OCI-LY1 (cell line): ENCODE data around the gene MPPED1.

ENCODE experiments used
- H2AFZ ChIP-seq: fragments of 200-600 bp; sonication (generic), shearing (Covaris generic); 2 replicates; pipeline ENCODE4 v1.6.0; 2014; ENCODE audit warnings: antibody characterized with exemption, mild to moderate bottlenecking, low read length
- H3F3A ChIP-seq: fragments of 200-600 bp; sonication (generic), shearing (Covaris generic); 2 replicates; pipeline ENCODE4 v1.6.0; 2014; ENCODE audit warnings: mild to moderate bottlenecking, antibody characterized with exemption, low read length, moderate library complexity; ENCODE audit not compliant: insufficient read depth
- H3K27ac ChIP-seq: fragments of 200-600 bp; sonication (generic); 2 replicates; pipeline ENCODE4 v1.5.1; 2014; ENCODE audit warnings: low read length, mixed run types, mild to moderate bottlenecking, low read depth; ENCODE audit not compliant: poor library complexity, severe bottlenecking
- H3K27me3 ChIP-seq: fragments of 200-600 bp; sonication (generic); 2 replicates; pipeline ENCODE4 v1.6.0; 2014; ENCODE audit warnings: antibody characterized with exemption, mild to moderate bottlenecking, low read length, moderate library complexity; ENCODE audit not compliant: insufficient read depth
- H3K36me3 ChIP-seq: fragments of 200-600 bp; sonication (generic); 2 replicates; pipeline ENCODE4 v1.6.1; 2014; ENCODE audit warnings: mild to moderate bottlenecking, antibody characterized with exemption, low read length, moderate library complexity, mixed read lengths; ENCODE audit not compliant: insufficient read depth
- H3K4me1 ChIP-seq: fragments of 200-600 bp; sonication (generic); 2 replicates; pipeline ENCODE4 v1.5.1; 2014; ENCODE audit warnings: mild to moderate bottlenecking, low read length, moderate library complexity; ENCODE audit not compliant: insufficient read depth, severe bottlenecking
- H3K4me2 ChIP-seq: fragments of 200-600 bp; sonication (generic), shearing (Covaris generic); 2 replicates; pipeline ENCODE4 v1.6.1; 2014; ENCODE audit warnings: low read length
- H3K4me3 ChIP-seq: fragments of 200-600 bp; sonication (generic); 2 replicates; pipeline ENCODE4 v1.5.1; 2014; ENCODE audit warnings: low read length, low read depth, mild to moderate bottlenecking, mixed read lengths; ENCODE audit not compliant: poor library complexity, severe bottlenecking
- H3K79me2 ChIP-seq: fragments of 200-600 bp; shearing (Covaris generic); 2 replicates; pipeline ENCODE4 v1.6.1; 2016; ENCODE audit warnings: mixed run types, low read length, mixed read lengths; ENCODE audit not compliant: insufficient read depth
- H3K9ac ChIP-seq: fragments of 200-600 bp; sonication (generic), shearing (Covaris generic); 2 replicates; pipeline ENCODE4 v1.6.1; 2014; ENCODE audit warnings: mild to moderate bottlenecking, low read length, mixed read lengths
- H3K9me2 ChIP-seq: fragments of 200-600 bp; sonication (generic), shearing (Covaris generic); 2 replicates; pipeline ENCODE4 v1.6.1; 2014; ENCODE audit warnings: low read depth, mild to moderate bottlenecking, low read length, mixed read lengths
- H3K9me3 ChIP-seq: fragments of 200-600 bp; shearing (Covaris generic); 2 replicates; pipeline ENCODE4 v1.6.1; 2014; ENCODE audit warnings: low read length, mixed read lengths
- H4K20me1 ChIP-seq: fragments of 200-600 bp; sonication (generic), shearing (Covaris generic); 2 replicates; pipeline ENCODE4 v1.6.0; 2016; ENCODE audit warnings: mild to moderate bottlenecking, low read length; ENCODE audit not compliant: insufficient read depth
- EZH2 ChIP-seq: fragments of 200-600 bp; sonication (generic), shearing (Covaris generic); IDR thresholded peaks from 2 replicates; pipeline ENCODE4 v1.8.0; 2017; ENCODE audit warnings: borderline replicate concordance, mixed run types, mild to moderate bottlenecking, antibody characterized with exemption, low read length, moderate library complexity, mixed read lengths
- TF ChIP-seq, protein P1 (sequence below): fragments of 200-600 bp; sonication (generic), shearing (Covaris generic); IDR thresholded peaks from 2 replicates; pipeline ENCODE4 v1.5.1; 2017; ENCODE audit warnings: mild to moderate bottlenecking, antibody characterized with exemption, low read length, moderate library complexity, mixed read lengths

The MPPED1 gene

GRCh38 chr22:43392385-43392989 lies 19.3 kb upstream of the MPPED1 start:
- TF ChIP-seq, protein P1, sequence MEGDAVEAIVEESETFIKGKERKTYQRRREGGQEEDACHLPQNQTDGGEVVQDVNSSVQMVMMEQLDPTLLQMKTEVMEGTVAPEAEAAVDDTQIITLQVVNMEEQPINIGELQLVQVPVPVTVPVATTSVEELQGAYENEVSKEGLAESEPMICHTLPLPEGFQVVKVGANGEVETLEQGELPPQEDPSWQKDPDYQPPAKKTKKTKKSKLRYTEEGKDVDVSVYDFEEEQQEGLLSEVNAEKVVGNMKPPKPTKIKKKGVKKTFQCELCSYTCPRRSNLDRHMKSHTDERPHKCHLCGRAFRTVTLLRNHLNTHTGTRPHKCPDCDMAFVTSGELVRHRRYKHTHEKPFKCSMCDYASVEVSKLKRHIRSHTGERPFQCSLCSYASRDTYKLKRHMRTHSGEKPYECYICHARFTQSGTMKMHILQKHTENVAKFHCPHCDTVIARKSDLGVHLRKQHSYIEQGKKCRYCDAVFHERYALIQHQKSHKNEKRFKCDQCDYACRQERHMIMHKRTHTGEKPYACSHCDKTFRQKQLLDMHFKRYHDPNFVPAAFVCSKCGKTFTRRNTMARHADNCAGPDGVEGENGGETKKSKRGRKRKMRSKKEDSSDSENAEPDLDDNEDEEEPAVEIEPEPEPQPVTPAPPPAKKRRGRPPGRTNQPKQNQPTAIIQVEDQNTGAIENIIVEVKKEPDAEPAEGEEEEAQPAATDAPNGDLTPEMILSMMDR, result no peak
- no peak for TF ChIP-seq EZH2

DNA sequence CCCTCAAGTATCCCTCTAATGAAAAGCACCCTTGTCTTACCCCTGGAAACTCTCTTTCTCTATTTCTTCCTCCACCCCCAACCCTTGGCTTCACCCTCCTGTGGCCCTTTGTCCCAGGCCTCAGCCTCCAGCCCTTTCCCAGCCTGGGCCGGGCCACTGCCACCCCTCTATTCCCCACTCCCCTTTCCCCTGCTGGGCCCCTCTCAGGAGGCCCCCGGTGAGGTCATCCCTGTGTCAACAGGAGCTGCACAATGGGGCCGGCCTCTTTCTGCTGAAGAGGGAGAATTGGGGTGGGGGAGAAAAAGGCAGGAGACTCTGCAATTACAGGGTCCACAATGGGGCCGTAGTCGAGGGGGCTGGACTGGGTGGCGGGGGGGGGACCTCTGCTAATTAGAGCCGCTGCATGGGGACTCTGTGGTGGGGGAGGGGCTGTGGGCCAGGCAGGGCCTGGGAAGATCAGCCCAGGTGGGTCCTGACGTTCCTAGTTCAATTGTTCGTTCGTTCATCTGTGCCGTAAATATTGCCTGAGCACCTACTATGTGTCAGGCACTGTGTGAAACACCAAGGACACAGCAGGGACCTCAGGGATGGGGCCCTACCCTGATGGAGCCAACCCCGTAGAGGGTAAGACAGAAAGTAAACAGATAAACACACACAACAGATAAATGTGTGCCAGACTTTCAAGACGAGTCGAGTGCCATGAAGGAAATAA lies 18.5 kb upstream of the MPPED1 start:
- no peaks in the 10 kb centered on the region for H3K27me3 ChIP-seq
- H3K27ac ChIP-seq, result no peak overlapping the region
- H3K79me2 ChIP-seq, result no peaks in the 10 kb centered on the region
- H3K9me3 ChIP-seq, result no peaks in the 10 kb centered on the region
- H3K9me2 ChIP-seq, result no peaks in the 10 kb centered on the region
- no peaks in the 10 kb centered on the region for H3K4me1 ChIP-seq
- H2AFZ ChIP-seq, result no peak overlapping the region
- no peak for TF ChIP-seq EZH2
- TF ChIP-seq, protein P1, result no peak
- no peak overlapping the region for H3K4me2 ChIP-seq
- no peak overlapping the region for H3K4me3 ChIP-seq
- no peaks in the 10 kb centered on the region for H3K36me3 ChIP-seq
- H4K20me1 ChIP-seq, result no peaks in the 10 kb centered on the region
- H3K9ac ChIP-seq, result no peak overlapping the region
- H3F3A ChIP-seq, result no peaks in the 10 kb centered on the region

More at GRCh38 chr22:43392385-43392989, 19.3 kb upstream of the MPPED1 start:
- Histone ChIP-seq H3K9ac (no peak overlapping the region), H3K4me1 (no peaks in the 10 kb centered on the region), H3K27ac (no peak overlapping the region), H3K4me2 (no peak overlapping the region), H4K20me1 (no peaks in the 10 kb centered on the region), H3F3A (no peaks in the 10 kb centered on the region), H3K9me3 (no peaks in the 10 kb centered on the region), H2AFZ (no peak overlapping the region), H3K9me2 (no peaks in the 10 kb centered on the region), H3K4me3 (no peak overlapping the region), H3K27me3 (no peaks in the 10 kb centered on the region), H3K79me2 (no peaks in the 10 kb centered on the region), H3K36me3 (no peaks in the 10 kb centered on the region)

DNA sequence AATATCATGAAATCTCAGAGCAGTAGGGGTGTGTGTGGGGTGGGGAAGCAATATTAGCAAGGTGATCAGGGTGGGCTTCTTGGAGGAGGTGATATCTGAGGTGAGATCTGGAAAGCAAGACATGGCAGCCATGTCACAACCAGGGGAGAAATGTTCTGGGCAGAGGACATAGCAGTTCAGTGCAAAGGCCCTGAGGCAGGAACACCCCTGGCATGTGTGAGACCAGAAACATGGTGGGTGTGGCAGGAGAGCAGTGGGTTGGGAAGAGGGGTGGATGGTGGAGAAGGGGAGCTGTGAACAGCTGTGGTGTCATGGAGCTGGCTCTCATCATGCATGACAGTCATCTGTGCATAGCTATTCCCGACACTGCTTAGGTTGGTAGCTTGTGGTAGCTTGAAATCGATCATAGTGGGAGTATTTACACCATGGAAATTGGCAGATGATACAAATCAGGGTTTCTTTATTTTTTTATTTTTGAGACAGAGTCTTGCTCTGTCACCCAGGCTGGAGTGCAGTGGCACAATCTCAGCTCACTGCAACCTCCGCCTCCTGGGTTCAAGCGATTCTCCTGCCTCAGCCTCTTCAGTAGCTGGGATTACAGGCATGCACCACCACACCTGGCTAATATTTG lies 17.9 kb upstream of the MPPED1 start:
- H3K4me2 ChIP-seq, result no peak overlapping the region
- H3F3A ChIP-seq, result no peaks in the 10 kb centered on the region
- H3K79me2 ChIP-seq, result no peaks in the 10 kb centered on the region
- no peak for TF ChIP-seq EZH2
- TF ChIP-seq, protein P1, result no peak
- H3K9ac ChIP-seq, result no peak overlapping the region
- no peaks in the 10 kb centered on the region for H3K9me2 ChIP-seq
- no peak overlapping the region for H3K27ac ChIP-seq
- no peak overlapping the region for H3K4me3 ChIP-seq
- no peaks in the 10 kb centered on the region for H4K20me1 ChIP-seq
- no peaks in the 10 kb centered on the region for H3K9me3 ChIP-seq
- H3K36me3 ChIP-seq, result no peaks in the 10 kb centered on the region
- no peaks in the 10 kb centered on the region for H3K4me1 ChIP-seq
- no peaks in the 10 kb centered on the region for H3K27me3 ChIP-seq
- H2AFZ ChIP-seq, result no peak overlapping the region
